Measurements from ENCODE around the gene CBFA2T3. TPM values are rescaled to one million over a fixed set of nuclear protein-coding genes. Genes with fewer than 3 reads are reported as not detected.

CBFA2T3 gene
- polyA plus RNA-seq, 4 donors = 1.8 to 3.6 (median 3.5) TPM

DNA sequence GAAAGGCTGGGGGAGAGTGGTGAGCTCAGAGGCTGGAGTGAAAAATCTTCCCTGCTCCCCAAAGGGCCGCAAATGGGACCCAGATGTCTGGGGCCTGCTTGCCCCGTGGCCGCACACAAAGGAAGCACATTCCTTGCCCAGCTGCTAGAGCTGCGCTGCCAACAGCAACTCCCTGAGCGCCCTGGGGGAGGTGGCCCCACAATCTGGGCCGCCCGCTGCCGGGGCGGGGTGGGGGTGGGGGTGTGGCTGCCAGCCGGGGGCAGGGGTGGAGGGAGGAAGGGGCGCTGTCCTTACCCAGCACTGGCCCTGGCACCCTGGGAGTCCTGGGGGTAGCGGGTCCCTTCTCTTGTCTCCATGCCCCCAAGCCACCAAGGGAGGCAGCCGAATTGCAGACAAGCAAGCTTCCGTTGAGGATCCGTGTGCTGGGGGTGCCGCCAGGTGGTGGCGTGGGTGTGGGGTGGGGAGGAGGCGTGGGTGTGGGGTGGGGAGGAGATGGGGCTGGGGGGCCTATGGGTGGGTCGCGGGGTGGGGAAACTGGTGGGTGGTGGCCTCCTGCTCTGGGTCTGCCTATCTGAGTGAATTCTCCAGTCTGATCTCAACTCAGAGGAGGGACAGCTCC, 62.1 kb downstream of the CBFA2T3 start:
- DNase-seq (ENCODE audit: low read depth in 4 of 4, low spot score in 2 of 4) = no peak

DNA sequence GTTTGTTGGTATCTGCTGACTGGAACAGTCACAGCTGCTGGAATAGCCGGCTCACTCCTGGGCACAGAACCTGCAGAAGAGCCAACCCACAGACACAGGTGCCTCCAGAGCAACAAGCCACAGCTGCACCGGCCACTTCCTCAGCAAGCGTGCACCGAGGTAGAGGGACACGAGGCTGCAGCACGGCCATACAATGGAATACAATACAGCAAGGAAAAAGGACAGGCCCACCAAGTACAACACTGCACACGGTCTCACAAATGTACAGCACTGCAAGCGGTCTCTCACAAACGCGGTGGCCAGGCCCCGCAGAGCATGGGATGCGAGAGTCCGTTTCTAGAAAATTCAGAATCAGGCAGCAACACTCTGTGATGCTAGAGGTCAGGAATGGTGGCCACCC, 63.1 kb downstream of the CBFA2T3 start:
- DNase-seq (ENCODE audit: low read depth in 4 of 4, low spot score in 2 of 4) = no peak

DNA sequence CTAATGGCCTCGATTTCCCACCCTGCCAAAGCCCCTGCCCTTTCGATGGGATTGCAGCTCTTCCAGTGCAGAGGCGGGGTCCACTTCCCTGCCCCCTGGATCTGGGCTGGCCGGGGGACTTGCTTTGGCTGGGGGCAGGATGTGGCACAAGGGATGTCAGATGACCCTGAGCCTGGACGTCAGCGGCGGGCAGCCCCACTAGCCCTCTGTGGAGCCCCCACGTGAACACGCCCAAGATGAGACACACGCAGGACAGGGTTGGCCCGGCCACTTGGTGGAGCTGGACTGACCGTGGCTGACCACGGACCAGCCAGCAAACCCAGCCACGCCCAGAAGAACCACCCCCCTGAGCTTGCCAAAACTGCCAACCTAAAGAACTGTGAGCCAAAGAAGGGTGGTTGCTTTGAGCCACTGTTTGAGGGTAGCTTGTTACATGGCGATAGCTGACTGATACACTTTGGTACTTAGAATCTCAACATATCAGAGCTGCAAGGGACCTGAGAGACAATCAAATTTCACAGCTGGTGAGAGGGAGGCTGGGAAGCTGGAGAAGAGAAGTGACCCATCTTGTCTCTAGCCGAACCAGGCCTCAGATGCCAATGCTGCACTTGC, 63.9 kb downstream of the CBFA2T3 start:
- DNase-seq (ENCODE audit: low read depth in 4 of 4, low spot score in 2 of 4) = no peak

DNA sequence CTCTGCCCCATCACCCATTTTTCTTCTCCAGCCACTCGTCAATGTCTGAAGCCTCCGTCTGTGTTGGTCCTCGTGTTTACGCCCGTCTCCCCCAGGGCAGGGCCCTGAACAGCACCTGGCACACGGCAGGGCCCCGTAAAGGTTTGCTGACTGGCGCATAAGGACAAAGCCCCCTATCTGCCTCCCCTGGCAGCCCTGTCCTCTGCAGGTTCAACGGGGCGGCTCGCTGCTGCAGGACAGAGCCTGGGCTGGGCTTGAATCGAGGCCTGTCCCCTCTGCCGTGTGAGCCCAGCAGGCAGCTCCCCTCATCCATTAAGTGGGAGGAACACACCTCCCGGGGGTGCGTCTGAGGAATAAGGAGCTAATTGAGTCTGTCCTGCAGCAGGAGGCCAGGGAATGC, 64.5 kb downstream of the CBFA2T3 start:
- DNase-seq (ENCODE audit: low read depth in 4 of 4, low spot score in 2 of 4) = no peak

DNA sequence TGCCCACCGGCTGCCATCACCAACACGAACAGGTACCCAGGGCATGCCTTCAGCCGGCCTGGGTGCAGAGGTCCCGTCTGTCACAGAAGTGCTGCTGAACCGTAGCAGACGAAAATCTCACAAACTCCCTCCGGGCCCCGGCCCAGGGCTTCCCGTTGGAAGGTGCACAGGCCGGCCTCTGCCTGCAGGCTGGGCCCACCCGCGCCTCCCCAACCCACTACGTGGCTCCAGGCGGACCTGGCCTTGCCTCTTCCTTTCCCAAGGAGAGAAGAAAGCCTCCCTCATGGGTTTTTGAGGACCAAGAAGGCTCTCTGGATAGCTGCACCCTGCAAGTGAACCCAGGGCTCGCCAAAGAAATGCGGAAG, 65.1 kb downstream of the CBFA2T3 start:
- no peak for DNase-seq (ENCODE audit: low read depth in 4 of 4, low spot score in 2 of 4)

DNA sequence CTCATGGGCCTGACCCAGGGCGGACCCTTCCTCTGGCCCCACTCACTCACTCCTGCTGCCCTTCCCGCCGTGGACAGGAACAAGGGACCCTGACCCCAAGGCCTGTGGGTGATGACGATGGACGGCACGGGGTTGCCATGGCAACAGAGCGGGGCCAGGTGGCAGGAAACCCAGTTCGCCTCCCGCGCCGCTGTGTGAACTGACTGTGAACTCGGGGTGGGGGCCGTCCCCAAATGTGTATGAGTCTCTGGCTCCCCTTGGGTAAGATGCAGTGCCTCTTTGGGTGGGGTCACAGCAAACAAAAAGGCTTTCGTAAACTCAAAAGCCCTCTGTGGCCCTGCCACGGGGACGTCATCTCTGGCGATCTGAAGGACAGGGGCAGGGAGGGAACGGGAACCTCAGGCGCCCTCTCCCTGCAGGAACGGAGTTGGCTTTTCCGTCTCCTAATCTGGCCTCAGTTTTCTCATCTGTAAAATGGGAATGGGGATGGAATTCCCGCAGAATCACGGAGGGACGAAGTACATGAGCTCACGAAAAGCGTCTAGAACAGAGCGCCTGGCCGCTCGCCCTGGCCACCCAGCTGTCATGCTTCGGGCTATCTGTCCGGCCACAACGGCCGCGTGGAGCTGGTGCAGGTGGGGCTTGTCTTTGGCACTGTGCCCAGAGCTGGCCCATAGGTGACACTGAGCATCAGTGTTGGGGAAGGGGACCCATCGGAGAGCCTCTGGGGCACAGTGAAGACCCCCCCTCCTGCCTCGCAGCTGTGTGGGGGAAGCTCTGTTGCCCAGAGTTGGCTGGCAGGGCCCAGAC, 65.7 kb downstream of the CBFA2T3 start:
- DNase-seq (ENCODE audit: low read depth in 4 of 4, low spot score in 2 of 4) = no peak

DNA sequence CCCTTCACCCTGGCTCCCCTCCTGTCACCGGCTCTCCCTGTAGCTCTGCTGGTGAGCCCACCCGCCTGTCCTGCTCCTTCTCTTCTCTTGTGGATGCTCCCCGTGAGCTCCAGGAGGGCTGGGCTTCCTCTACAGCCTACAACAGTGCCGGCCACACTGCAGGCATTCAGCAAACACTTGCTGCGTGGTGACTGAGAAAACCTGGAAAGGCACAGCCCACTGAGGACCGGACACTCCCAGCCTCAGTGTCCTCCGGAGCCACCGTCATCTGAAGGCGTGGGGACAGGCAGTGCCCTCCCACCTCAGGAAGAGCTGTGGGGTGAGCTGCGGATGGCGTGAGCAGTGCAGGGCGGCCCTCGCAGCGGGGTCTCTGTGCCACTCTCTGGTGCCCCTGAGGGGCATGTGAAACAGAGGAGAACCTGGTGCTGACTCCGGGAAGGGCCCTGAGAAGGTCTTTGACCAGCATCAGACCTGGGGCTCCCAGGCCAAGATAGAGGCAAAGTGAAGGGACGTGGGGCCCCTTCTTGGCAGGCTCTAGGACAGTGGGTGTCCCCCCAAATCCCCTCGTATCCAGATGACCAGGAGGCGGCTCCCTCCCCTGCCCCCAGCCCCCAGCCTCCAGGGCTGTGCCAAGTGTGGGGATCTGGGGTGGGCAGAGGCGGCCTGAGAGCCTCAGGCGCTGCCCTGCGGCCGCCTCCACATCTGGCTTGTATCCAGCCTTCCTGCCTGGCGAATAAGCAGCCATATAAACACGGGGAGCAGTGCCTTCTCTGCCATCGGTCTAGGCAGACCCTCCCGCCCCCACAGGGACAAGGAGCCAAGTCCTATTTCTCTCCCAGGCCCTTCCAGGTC, 66.5 kb downstream of the CBFA2T3 start:
- no peak for DNase-seq (ENCODE audit: low read depth in 4 of 4, low spot score in 2 of 4)

DNA sequence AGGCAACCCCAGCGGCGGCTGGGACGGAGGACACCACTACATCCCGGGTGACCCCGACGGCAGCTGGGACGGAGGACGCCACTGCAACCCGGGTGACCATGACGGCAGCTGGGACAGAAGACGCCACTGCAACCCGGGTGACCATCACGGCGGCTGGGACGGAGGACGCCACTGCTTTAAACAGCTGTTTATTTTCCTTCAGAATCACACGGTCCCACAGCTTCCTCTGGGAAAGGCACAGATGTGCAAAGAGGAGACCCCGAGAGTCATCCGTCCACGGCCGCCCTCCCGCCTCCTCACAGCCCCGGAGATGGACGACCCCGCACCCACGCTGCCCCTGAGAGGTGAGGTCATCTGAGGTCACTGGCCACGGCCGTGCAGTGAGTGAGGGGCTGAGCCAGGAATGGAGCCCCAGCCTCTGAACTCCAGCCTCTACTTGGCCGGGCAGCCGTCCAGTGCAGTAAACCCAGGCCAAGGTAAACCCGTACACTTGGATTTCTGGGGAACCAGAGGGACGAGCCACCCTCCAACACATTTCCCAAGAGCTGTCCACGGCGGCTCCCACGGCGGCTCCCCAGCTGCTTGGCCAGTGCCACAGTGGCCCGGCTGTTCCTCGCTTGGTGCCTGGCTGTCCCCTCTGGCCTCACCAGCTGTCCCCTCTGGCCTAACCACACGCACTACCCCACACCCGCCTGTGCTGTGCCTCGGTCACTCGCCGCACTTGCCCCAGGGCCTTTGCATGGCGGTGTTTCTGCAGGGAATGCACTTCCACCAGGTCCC, 67.4 kb downstream of the CBFA2T3 start:
- no peak for DNase-seq (ENCODE audit: low read depth in 4 of 4, low spot score in 2 of 4)

DNA sequence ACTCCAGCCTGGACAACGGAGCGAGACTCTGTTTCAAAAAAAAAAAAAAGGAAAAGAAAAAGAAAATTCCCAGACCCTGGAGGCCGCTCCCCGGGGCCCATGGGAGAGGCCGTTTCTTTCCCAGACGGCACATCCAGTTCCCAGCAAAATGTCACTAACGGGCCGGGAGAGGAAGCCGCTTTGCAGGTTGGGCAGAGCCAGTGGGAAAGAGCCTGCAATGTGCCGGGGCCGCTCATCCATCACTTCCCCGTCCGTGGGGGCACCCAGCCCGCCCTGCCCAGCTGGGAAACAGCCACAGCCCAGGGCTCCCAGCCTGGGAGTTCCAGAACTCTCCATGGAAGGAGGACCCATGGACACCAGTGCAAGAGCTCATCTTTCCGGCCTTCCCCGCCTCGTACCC, 68.7 kb downstream of the CBFA2T3 start:
- no peak for DNase-seq (ENCODE audit: low read depth in 4 of 4, low spot score in 2 of 4)

DNA sequence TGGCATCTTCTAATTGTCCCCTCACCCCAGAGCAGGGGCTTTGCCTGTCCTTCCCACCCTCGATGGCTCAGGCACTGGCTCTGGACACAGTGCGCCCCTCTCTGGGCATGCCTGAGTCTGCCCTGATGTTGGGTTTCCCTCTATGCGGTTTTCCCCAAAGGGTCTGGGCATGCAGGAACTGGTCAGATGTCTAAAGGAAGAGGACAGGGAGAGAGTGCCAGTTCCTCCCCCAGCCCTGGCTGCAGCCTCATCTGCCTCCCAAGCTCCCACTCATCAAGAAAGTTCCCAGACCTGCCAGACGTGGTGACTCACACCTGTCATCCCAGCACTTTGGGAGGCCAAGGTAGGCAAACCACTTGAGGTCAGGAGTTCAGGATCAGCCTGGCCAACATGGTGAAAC, 69.2 kb downstream of the CBFA2T3 start:
- no peak for DNase-seq (ENCODE audit: low read depth in 4 of 4, low spot score in 2 of 4)

DNA sequence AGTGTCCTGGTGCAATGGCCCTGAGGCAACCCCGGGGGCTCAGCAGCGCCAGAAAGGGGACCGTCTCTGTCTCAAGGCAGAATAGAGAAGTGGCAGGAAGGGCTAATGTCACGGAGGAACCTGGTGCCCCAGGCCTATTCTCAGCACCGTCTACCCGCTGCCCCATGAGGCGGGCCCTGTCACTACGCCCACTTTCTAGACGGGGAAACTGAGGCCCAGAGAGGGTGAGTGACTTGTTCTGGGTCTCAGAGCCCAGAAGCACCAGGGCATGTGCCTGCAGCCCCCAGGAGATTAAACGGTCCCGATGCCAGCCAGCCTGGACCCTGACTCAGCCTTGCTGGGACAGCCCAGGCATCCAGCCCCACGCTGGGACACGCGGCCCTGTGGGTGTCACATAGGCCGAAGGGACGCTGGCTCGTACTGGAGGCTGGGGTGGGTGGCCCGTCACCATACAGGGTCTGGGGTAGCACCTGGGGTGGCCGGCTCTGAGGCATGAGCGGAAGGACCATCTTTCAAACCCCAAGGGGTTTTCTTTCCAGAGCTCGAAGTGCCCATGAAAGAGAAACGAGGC, 70.4 kb downstream of the CBFA2T3 start:
- no peak for DNase-seq (ENCODE audit: low read depth in 4 of 4, low spot score in 2 of 4)

GRCh38 chr16:88906020-88906419, 71.0 kb downstream of the CBFA2T3 start:
- no peak for DNase-seq (ENCODE audit: low read depth in 4 of 4, low spot score in 2 of 4)

DNA sequence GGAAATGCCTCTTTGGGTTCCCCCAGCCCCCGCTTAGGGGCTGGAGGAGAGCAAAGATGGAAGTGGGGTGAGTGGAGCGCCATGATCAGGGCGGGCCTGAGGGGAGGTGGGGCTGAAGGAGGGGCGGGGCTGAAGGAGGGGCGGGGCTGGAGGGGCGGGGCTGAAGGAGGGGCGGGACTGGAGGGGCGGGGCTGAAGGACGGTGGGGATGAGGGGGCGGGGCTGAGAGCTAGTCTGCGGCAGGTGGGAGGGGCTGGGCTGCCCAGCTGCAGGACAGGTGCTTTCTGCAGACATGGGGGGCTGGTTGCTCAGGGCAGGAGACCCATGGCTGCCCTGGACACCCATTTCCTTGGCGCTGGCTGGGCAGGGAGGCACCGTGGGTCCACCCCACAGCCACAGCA, 71.4 kb downstream of the CBFA2T3 start:
- no peak for DNase-seq (ENCODE audit: low read depth in 4 of 4, low spot score in 2 of 4)

GRCh38 chr16:88904676-88905365, 72.2 kb downstream of the CBFA2T3 start:
- no peak for DNase-seq (ENCODE audit: low read depth in 4 of 4, low spot score in 2 of 4)

GRCh38 chr16:88903267-88903666, 73.7 kb downstream of the CBFA2T3 start:
- no peak for DNase-seq (ENCODE audit: low read depth in 4 of 4, low spot score in 2 of 4)

GRCh38 chr16:88902744-88903143, 74.3 kb downstream of the CBFA2T3 start:
- DNase-seq (ENCODE audit: low read depth in 4 of 4, low spot score in 2 of 4) = no peak

DNA sequence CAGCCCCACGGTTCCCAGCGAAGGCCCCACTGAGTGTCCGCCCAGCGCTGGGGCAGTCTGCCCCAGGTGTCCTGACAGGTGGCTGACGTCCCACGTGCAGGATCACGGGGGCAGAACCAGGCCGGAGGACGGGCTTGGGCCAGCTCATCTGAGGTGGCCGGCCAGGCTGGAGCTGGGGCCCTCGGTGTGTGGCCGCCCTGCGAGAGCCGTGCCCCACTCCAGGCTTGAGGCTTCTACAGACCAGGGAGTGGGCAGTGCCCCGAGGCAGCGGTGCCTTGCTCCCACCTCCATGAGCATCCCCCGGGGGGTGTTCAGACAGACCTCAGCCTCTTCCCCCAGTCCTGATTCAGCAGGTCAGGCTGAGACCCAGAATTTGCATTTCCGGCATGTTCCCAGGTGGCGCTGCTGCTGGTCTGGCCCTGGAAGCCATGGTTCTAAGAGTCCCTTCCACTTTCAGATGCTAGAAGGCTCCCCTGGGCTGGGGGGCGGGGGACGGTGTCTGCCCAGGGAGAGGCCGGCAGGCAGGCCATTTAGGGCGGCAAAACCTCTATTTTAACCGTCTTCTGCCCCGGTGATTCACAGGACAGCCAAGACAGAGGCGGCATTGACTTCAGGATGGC, 75.2 kb downstream of the CBFA2T3 start:
- no peak for DNase-seq (ENCODE audit: low read depth in 4 of 4, low spot score in 2 of 4)

DNA sequence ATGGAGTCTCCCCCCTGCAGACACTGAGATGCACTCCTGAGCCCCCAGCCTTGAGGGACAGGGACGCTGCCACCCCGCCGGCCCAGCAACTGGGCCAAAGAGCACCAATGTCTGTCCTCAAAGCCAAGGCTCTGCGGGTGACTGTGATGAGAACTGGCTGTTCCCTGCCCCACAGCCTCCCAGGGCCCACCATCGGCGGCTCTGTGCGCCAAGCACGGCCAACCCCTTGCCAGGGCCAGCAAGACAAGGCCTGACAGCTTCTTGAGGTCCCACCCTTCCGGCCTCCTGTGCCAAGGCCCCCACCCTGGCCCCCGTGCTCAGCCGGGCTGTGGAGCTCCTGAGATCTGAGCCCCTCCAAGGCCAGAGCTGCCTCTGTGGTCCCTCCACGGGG, 76.3 kb downstream of the CBFA2T3 start:
- no peak for DNase-seq (ENCODE audit: low read depth in 4 of 4, low spot score in 2 of 4)

Data from left renal cortex interstitium (tissue), 4 donors.